HG03378 (cell line): Measurements from ENCODE around the gene MYL12A.

ENCODE experiments used
- ATAC-seq: cut with Tn5 transposase; IDR thresholded peaks from one replicate; pipeline ENCODE4 v1.9.1; 2021; ENCODE audit warnings: mild to moderate bottlenecking, moderate library complexity; ENCODE audit not compliant: unreplicated experiment

The MYL12A gene

GRCh38 chr18:3224223-3224622 is 23.4 kb upstream of the MYL12A start:
- no peak for ATAC-seq

- ATAC-seq: no peak
These were observed 22.0 kb upstream of the MYL12A start for GRCh38 chr18:3225588-3225987.

GRCh38 chr18:3226048-3226447 is 21.6 kb upstream of the MYL12A start:
- no peak for ATAC-seq

- no peak for ATAC-seq
These were observed 16.9 kb upstream of the MYL12A start for GRCh38 chr18:3230401-3231334.

- ATAC-seq: no peak
These were observed 14.6 kb upstream of the MYL12A start for GRCh38 chr18:3233004-3233403.

GRCh38 chr18:3233433-3234168 is 14.0 kb upstream of the MYL12A start:
- ATAC-seq: no peak

- ATAC-seq: no peak
These were observed 13.1 kb upstream of the MYL12A start for GRCh38 chr18:3234457-3234856.

- no peak for ATAC-seq
These were observed 11.8 kb upstream of the MYL12A start for GRCh38 chr18:3235846-3236245.

GRCh38 chr18:3236470-3236869 is 11.1 kb upstream of the MYL12A start:
- ATAC-seq: no peak

- no peak for ATAC-seq
These were observed 8.9 kb upstream of the MYL12A start for GRCh38 chr18:3238742-3239141.

- ATAC-seq: no peak
These were observed 2.4 kb upstream of the MYL12A start for GRCh38 chr18:3245185-3245564.

GRCh38 chr18:3245853-3246634 is 1.6 kb upstream of the MYL12A start:
- peak; percentile 46 for ATAC-seq

- ATAC-seq: no peak
These were observed 864 bp upstream of the MYL12A start for GRCh38 chr18:3246635-3247239.

GRCh38 chr18:3248062-3248657 is 559 bp downstream of the MYL12A start:
- no peak for ATAC-seq

GRCh38 chr18:3248658-3249359 is 1.2 kb downstream of the MYL12A start:
- ATAC-seq: no peak

GRCh38 chr18:3250237-3251107 is 2.9 kb downstream of the MYL12A start:
- ATAC-seq: no peak

- ATAC-seq: no peak
These were observed 3.8 kb downstream of the MYL12A start for GRCh38 chr18:3251249-3251962.

- no peak for ATAC-seq
These were observed 4.3 kb downstream of the MYL12A start for GRCh38 chr18:3251963-3252277.
